ENCODE measurements around the gene LMAN1L. TPM values are rescaled to one million over a fixed set of nuclear protein-coding genes. Genes with fewer than 3 reads are reported as not detected.

The LMAN1L gene
- total and polyA plus RNA-seq, 4 donors: 0.11 to 0.31 TPM; not detected in 2

- no peak for ATAC-seq (ENCODE audit: insufficient read depth, low FRiP score)
- no peak for DNase-seq
- no peaks in the 10 kb centered on the region for H3K9me3 ChIP-seq (ENCODE audit: control insufficient read depth in 4 of 4, insufficient read depth in 3 of 4, low read length in 3 of 4)
- H3K4me1 ChIP-seq (ENCODE audit: control insufficient read depth in 5 of 5, insufficient read depth in 5 of 5, low read length in 5 of 5): peaks cover 0 to 33% (median 14%) of the 10 kb centered on the region in 5 donors
- WGBS, 2 donors: 52 to 78% methylated on average over 6 of the region's 6 CpGs
- no peak for TF ChIP-seq CTCF (IDR thresholded peaks at IDR 0.05; ENCODE audit: control extremely low read depth, extremely low read depth)
- H3K27me3 ChIP-seq (ENCODE audit: control insufficient read depth in 3 of 3, insufficient read depth in 3 of 3, low read length in 2 of 3): no peaks in the 10 kb centered on the region
- H3K36me3 ChIP-seq (ENCODE audit: control insufficient read depth in 4 of 4, insufficient read depth in 4 of 4, low read length in 4 of 4): no peaks in the 10 kb centered on the region
- H3K9ac ChIP-seq (ENCODE audit: insufficient read depth in 1 of 2, low read length in 2 of 2): no peak overlapping the region
- peak overlapping the region in 1 of 2 donors; percentile 83 for H3K27ac ChIP-seq (ENCODE audit: low read depth in 1 of 2, low read length in 1 of 2)
- H3K4me3 ChIP-seq: no peak overlapping the region
Measured at GRCh38 chr15:74777769-74778598, 34.7 kb upstream of the LMAN1L start.

- Histone ChIP-seq H3K4me3 (no peak overlapping the region), H3K27me3 (ENCODE audit: control insufficient read depth in 3 of 3, insufficient read depth in 3 of 3, low read length in 2 of 3) (no peaks in the 10 kb centered on the region), H3K4me1 (ENCODE audit: control insufficient read depth in 5 of 5, insufficient read depth in 5 of 5, low read length in 5 of 5) (peaks cover 5 to 39% (median 14%) of the 10 kb centered on the region in 5 donors), H3K27ac (ENCODE audit: low read depth in 1 of 2, low read length in 1 of 2) (no peak overlapping the region), H3K36me3 (ENCODE audit: control insufficient read depth in 4 of 4, insufficient read depth in 4 of 4, low read length in 4 of 4) (no peaks in the 10 kb centered on the region), H3K9me3 (ENCODE audit: control insufficient read depth in 4 of 4, insufficient read depth in 3 of 4, low read length in 3 of 4) (no peaks in the 10 kb centered on the region), H3K9ac (ENCODE audit: insufficient read depth in 1 of 2, low read length in 2 of 2) (no peak overlapping the region)
- TF ChIP-seq CTCF (IDR thresholded peaks at IDR 0.05; ENCODE audit: control extremely low read depth, extremely low read depth): no peak
- 92% methylated on average over 5 of the region's 5 CpGs for WGBS, 2 donors
- DNase-seq (no peak), ATAC-seq (ENCODE audit: insufficient read depth, low FRiP score) (no peak)
Measured at GRCh38 chr15:74778599-74778970, 34.0 kb upstream of the LMAN1L start.

- Histone ChIP-seq H3K4me3 (no peak overlapping the region), H3K9ac (ENCODE audit: insufficient read depth in 1 of 2, low read length in 2 of 2) (no peak overlapping the region), H3K36me3 (ENCODE audit: control insufficient read depth in 4 of 4, insufficient read depth in 4 of 4, low read length in 4 of 4) (no peaks in the 10 kb centered on the region), H3K9me3 (ENCODE audit: control insufficient read depth in 4 of 4, insufficient read depth in 3 of 4, low read length in 3 of 4) (no peaks in the 10 kb centered on the region), H3K27me3 (ENCODE audit: control insufficient read depth in 3 of 3, insufficient read depth in 3 of 3, low read length in 2 of 3) (no peaks in the 10 kb centered on the region), H3K4me1 (ENCODE audit: control insufficient read depth in 5 of 5, insufficient read depth in 5 of 5, low read length in 5 of 5) (peaks cover 11 to 45% (median 14%) of the 10 kb centered on the region in 5 donors), H3K27ac (ENCODE audit: low read depth in 1 of 2, low read length in 1 of 2) (no peak overlapping the region)
- no peak for ATAC-seq (ENCODE audit: insufficient read depth, low FRiP score)
- 52 to 75% methylated on average over 7 of the region's 7 CpGs for WGBS, 2 donors
- TF ChIP-seq CTCF (IDR thresholded peaks at IDR 0.05; ENCODE audit: control extremely low read depth, extremely low read depth): no peak
- DNase-seq: no peak
Measured at GRCh38 chr15:74779162-74779648, 33.4 kb upstream of the LMAN1L start.

Data from lung (tissue), 12 donors.